Measurements from ENCODE around the gene C16orf96.

C16orf96 gene

DNA sequence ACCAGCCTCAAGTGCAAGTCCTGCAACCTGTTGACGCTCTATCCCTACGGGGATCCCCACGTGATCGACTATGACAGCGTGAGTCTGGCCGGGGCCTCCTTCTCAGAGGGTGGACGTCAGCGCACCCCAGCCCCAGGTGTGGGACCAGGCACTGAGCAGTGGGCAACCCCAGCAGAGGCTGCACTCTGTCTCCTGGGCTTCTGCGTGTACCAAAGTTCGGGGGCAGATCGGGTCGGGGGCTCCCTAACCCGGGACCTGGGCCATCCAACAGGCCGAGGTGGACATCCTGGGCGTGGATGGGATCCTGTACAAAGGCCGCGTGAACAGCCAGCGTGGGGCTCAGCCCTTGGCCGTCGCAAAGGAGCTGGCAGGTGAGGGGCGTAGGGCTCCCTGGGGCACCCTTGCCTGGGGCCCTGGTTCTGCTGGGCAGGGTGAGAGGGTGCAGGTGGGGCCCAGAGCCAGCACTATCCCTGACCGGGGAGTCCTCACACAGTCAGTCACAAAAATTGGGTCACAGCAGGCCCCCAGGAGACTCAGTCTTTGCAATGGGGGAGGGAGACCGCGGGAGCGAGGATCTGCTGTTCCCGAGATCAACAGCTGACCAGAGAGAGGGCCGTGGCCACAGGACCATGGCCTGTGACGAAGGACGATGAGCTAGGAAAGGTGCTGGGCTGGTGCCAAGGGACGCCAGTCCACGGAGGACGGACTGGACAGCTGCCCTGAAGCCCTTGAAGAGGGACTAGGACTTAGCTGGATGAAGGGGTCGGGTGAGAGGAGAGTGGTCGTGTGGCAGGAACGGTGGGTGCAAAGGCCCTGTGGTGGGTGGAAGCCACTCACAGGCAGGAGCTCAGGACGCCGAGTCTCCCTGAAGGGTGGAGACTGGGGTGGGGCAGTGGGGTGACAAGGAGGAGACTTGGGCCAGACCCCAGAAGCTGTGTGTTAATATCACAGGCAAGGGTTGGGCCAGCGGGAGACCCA lies 38.6 kb downstream of the C16orf96 start:
- Histone ChIP-seq H3K4me3 (ENCODE audit: low read depth in 1 of 2, low read length in 1 of 2) (no peak overlapping the region), H3K9me3 (no peaks in the 10 kb centered on the region), H3K27me3 (peaks cover 6% of the 10 kb centered on the region), H3K4me1 (ENCODE audit: control insufficient read depth in 1 of 2, insufficient read depth in 1 of 2, low read depth in 1 of 2, low read length in 1 of 2) (no peaks in the 10 kb centered on the region), H3K27ac (no peak overlapping the region), H3K36me3 (no peaks in the 10 kb centered on the region)
- TF ChIP-seq CTCF (IDR thresholded peaks at IDR 0.05): no peak

GRCh38 chr16:4597174-4597573 lies 41.0 kb downstream of the C16orf96 start:
- H3K4me3 ChIP-seq (ENCODE audit: low read depth in 1 of 2, low read length in 1 of 2): no peak overlapping the region
- TF ChIP-seq CTCF (IDR thresholded peaks at IDR 0.05): no peak
- peaks cover 14% of the 10 kb centered on the region for H3K27me3 ChIP-seq
- no peaks in the 10 kb centered on the region for H3K4me1 ChIP-seq (ENCODE audit: control insufficient read depth in 1 of 2, insufficient read depth in 1 of 2, low read depth in 1 of 2, low read length in 1 of 2)
- H3K27ac ChIP-seq: no peak overlapping the region
- H3K9me3 ChIP-seq: no peaks in the 10 kb centered on the region
- H3K36me3 ChIP-seq: no peaks in the 10 kb centered on the region

GRCh38 chr16:4599037-4599436 lies 42.9 kb downstream of the C16orf96 start:
- no peaks in the 10 kb centered on the region for H3K9me3 ChIP-seq
- H3K27ac ChIP-seq: no peak overlapping the region
- no peak overlapping the region for H3K4me3 ChIP-seq (ENCODE audit: low read depth in 1 of 2, low read length in 1 of 2)
- peaks cover 14% of the 10 kb centered on the region for H3K27me3 ChIP-seq
- no peaks in the 10 kb centered on the region for H3K4me1 ChIP-seq (ENCODE audit: control insufficient read depth in 1 of 2, insufficient read depth in 1 of 2, low read depth in 1 of 2, low read length in 1 of 2)
- TF ChIP-seq CTCF (IDR thresholded peaks at IDR 0.05): no peak
- no peaks in the 10 kb centered on the region for H3K36me3 ChIP-seq

GRCh38 chr16:4599545-4599944 lies 43.4 kb downstream of the C16orf96 start:
- Histone ChIP-seq H3K36me3 (no peaks in the 10 kb centered on the region), H3K4me3 (ENCODE audit: low read depth in 1 of 2, low read length in 1 of 2) (no peak overlapping the region), H3K9me3 (no peaks in the 10 kb centered on the region), H3K4me1 (ENCODE audit: control insufficient read depth in 1 of 2, insufficient read depth in 1 of 2, low read depth in 1 of 2, low read length in 1 of 2) (no peaks in the 10 kb centered on the region), H3K27ac (no peak overlapping the region), H3K27me3 (peaks cover 14% of the 10 kb centered on the region)
- TF ChIP-seq CTCF (IDR thresholded peaks at IDR 0.05): no peak

DNA sequence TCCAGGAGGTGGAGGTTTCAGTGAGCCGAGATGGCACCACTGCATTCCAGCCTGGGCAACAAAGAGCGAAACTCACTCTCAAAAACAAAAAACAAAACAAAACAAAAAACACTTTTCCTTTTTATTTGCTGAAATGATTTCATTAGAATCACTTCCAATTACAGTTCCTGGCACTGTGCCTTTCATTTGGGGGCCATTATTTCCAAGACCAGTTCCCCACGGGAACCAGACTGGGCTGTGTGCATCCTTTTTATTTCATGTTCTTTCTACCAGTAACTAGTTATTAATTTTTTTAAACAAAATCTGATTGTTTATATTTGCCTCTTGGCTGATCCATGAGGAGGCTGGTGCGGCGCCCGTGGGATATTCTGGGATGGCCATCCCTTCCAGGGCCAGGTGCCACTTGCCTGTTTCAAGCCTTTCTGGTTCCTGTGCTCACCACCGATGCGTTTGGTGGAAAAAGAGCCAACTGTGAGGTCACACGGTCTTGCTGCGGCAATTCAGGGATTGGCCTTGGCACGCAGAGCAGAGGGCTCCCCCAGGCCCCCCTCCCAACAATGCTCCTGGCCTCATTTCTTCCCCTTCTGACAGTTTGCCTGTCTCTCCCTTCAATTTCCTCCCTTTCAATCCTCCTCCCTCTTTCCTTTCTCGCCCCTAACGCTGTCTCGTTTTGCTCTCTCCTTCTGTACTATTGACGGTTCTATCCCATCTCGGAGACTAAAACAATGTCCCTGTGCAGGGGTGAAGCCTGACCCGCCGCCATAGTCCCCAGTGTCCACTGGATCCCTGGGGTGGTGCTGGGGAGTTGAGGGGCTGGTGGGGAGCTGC lies 45.1 kb downstream of the C16orf96 start:
- TF ChIP-seq CTCF (IDR thresholded peaks at IDR 0.05): no peak
- Histone ChIP-seq H3K4me3 (ENCODE audit: low read depth in 1 of 2, low read length in 1 of 2) (no peak overlapping the region), H3K27me3 (peaks cover 14% of the 10 kb centered on the region), H3K9me3 (no peaks in the 10 kb centered on the region), H3K27ac (no peak overlapping the region), H3K36me3 (no peaks in the 10 kb centered on the region), H3K4me1 (ENCODE audit: control insufficient read depth in 1 of 2, insufficient read depth in 1 of 2, low read depth in 1 of 2, low read length in 1 of 2) (no peaks in the 10 kb centered on the region)
